HG02840 (cell line): ENCODE measurements around the gene ANKRD13D.

Source experiments
- ATAC-seq: cut with Tn5 transposase; IDR thresholded peaks from one replicate; pipeline ENCODE4 v1.9.1; 2021; ENCODE audit warnings: mild to moderate bottlenecking, moderate library complexity, moderate number of reproducible peaks; ENCODE audit not compliant: unreplicated experiment, low FRiP score

The ANKRD13D gene

DNA sequence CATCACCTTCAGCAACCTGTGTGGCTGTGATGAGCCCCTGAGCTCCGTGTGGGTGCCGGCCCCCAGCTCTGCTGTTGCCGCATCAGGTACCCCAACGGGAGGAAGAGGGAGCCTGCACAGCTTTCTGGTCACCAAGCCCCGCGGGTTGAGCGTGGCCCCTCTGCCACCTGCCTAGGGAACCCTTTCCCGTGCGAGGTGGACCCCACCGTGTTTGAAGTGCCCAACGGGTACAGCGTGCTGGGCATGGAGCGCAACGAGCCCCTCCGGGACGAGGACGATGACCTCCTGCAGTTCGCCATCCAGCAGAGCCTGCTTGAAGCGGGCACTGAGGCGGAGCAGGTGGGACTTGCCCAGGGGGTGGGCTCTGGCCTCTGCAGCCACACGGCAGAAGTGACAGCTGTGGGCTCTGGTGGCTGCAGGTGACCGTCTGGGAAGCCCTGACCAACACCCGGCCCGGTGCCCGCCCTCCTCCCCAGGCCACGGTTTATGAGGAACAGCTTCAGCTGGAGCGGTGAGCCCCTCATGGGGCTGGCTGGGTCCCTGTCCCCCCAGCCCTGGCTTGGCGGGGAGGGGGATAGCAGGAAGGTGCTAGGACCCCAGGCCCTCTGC, 12.3 kb downstream of the ANKRD13D start:
- no peak for ATAC-seq

DNA sequence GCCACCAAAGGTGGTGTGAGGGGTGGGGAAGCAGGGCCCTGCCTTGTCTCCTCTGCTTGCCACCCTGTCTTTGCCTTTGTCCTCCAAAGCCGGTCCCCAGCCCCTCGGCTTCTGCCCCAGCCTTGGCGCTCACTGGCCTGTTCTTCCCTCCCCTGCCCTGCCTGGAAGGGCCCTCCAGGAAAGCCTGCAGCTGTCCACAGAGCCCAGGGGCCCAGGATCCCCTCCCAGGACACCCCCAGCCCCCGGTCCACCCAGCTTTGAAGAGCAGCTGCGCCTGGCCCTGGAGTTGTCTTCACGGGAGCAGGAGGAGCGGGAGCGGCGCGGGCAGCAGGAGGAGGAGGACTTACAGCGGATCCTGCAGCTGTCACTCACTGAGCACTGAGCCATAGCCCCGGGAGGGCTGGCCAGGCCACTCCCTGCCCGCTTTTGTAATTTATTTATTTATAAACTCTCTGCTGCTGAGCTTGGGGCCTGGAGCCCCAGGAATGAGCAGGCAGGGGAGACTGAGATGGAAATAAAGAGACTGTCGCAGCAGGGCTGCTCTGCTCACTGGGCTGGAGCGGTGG, 12.9 kb downstream of the ANKRD13D start:
- no peak for ATAC-seq

DNA sequence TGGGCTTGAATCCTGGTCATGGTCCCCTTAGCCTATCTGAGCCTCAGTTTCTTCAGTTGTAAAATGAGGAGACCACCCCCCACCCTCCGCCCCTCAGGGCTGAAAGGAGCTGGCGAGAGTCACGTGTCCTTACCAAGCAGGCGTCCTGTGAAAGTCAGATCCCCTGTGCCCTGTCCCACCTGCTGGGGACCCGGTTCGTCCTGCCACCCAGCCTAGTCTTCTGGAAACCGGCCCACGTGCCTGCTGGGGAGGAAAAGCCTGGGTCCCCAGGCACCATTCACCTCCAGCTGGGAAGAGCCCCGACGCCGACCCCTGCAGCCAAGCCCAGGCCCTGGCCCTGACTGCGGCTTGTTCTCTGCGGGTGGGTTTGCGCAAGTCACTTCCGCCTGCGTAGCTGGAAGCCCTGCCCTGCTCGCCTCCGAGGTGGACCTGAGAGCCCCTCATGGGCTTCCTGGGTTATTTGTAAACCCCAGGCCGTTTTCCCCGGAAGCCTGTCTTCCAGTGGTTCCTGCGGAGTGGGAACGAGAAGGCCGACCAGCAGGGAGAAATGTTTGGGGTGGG, 13.5 kb downstream of the ANKRD13D start:
- ATAC-seq, result no peak

DNA sequence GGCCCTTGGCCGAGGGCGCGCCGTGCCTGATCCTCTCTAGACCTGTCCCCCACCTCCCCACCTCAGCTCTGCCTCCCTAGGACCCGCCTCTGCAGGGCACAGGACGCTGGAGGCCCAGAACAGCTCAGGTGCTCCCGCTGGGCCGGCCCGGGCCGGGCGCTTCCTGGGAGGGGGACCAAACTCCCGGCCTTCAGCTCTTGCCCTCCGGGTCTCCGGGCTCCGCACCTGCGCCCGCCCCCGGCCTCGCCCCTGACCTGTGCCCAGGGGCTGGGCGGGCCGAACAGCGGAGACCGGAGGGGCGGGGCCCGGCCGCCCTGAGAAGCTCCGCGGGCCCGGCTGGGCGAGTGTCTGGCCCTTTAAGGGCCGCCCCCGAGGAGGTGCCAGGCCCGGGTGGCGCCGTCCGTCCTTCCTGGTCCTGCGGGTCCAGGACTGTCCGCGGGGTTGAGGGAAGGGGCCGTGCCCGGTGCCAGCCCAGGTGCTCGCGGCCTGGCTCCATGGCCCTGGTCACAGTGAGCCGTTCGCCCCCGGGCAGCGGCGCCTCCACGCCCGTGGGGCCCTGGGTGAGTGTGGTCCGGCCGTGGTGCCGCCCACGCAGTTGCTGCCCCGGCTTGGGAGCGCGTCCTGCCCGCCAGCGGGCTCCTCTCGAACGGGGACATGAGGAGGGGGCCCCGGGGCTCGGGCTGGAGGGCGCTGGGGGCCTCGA, 14.2 kb downstream of the ANKRD13D start, which contains the start of gene SSH3:
TSS of gene SSH3 (plus strand) at position 399 of the 703 bp plus-strand sequence. CDS start at position 495, 96 bp downstream.
- no peak for ATAC-seq

DNA sequence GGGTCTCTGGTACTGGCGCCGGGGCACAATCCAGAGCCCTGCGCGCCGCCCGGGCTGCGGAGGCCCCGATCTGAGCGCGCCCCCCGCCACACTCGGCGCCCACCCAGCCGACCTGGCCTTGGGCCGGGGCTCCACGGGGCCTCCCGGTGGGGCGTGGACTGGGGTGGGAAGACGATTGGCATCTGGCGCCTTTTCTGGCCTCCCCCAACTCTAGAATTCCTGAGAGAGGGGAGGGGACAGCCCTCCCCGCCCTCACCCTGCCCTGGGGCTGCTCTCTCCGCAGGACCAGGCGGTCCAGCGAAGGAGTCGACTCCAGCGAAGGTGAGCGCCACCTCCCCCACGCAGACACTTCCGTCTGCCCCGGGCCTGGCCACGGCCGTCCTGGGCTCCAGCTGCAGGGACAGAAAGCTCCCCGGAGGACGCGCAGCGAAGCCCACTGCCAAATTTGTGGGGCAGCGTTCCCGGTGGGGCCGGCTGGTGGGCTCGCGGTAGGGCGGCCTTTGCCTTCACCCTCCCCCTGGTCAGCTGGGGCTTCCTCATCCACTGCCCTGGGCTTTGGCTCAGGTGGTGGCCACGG, 14.8 kb downstream of the ANKRD13D start:
- no peak for ATAC-seq

DNA sequence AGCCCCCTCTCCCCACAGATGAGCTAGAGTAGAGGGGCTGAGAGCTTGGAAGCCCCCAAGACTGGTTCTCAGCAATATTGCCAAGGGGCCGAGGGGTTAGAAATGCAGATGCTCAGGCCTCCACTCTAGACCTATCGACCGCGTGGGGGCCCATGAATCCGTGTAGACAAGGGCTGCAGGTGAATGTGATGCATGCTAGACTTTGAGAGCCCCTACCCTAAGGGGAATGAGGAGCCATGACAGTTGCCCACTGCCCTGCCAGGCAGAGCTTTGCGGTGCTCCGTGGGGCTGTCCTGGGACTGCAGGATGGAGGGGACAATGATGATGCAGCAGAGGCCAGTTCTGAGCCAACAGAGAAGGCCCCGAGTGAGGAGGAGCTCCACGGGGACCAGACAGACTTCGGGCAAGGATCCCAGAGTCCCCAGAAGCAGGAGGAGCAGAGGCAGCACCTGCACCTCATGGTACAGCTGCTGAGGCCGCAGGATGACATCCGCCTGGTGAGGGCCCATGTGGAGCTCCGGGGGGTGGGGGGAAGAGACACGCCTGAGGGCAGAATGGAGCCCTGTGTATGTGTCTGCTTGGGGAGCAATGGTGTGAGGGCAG, 15.5 kb downstream of the ANKRD13D start:
- no peak for ATAC-seq

DNA sequence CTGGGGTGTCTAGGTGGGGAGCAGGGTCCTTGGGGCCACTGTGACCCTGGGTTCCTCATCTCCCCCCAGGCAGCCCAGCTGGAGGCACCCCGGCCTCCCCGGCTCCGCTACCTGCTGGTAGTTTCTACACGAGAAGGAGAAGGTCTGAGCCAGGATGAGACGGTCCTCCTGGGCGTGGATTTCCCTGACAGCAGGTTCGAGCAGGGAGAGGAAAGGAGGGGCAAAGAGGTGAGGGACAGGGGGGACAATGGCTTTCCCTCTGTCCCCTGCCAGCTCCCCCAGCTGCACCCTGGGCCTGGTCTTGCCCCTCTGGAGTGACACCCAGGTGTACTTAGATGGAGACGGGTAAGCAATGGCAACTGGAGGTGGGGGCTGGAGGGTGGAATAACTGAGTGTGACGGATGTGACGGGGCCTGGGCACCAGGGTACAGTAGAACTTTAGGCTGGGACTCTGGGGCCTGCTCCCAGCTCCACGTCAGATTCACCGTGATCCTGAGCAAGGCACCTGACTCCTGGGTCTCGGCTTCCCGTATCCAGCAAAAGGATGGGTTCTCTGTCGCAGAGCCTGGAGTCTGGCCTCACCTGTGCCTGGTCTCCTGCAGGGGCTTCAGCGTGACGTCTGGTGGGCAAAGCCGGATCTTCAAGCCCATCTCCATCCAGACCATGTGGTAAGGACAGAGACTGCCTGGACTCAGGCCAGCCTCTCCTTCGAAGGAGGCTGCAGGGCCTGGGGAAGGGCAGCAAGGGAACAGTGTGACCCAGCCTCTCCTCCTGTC, 17.9 kb downstream of the ANKRD13D start:
- ATAC-seq, result no peak

DNA sequence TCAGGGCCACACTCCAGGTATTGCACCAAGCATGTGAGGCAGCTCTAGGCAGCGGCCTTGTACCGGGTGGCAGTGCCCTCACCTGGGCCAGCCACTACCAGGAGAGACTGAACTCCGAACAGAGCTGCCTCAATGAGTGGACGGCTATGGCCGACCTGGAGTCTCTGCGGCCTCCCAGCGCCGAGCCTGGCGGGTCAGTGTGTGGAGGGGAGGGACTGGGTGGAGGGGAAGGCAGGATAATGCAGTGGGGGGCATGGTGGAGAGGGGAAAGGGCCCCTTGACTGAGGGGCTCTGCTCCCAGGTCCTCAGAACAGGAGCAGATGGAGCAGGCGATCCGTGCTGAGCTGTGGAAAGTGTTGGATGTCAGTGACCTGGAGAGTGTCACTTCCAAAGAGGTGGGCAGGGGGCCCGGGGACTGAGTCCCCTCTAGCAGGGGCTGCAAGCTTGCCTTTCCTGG, 18.5 kb downstream of the ANKRD13D start:
- ATAC-seq, result no peak

DNA sequence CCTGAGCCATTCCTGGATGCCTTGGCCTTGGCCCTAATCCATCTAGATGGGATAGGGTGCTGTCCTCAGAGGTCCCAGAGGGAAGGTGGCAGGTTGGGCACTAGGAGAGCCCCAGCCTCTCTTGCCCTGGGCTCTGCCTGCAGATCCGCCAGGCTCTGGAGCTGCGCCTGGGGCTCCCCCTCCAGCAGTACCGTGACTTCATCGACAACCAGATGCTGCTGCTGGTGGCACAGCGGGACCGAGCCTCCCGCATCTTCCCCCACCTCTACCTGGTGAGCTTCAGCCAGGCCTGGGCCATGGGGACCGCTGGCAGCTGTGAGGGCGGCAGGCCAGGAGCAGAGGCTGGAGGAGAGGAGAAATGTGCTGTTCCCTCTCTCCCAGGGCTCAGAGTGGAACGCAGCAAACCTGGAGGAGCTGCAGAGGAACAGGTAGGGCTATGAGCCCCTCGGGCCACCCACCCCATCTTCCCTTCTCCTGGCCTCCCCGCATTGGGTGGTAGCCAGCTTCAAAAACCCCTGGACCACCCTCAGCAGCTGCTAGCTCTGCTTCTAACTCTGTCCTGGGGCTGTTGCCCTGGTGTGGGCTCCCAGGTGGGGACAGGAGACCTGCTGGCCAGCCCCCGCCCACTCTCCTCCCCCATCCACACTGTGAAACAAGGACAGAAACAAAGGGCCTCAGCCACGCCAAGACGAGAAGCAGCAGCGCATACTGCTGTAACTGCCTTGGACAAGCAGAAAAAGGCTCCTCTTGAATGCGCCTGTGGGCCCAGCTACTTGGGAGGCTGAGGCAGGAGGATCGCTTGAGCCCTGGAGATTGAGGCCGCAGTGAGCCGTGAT, 19.1 kb downstream of the ANKRD13D start:
- ATAC-seq, result no peak

DNA sequence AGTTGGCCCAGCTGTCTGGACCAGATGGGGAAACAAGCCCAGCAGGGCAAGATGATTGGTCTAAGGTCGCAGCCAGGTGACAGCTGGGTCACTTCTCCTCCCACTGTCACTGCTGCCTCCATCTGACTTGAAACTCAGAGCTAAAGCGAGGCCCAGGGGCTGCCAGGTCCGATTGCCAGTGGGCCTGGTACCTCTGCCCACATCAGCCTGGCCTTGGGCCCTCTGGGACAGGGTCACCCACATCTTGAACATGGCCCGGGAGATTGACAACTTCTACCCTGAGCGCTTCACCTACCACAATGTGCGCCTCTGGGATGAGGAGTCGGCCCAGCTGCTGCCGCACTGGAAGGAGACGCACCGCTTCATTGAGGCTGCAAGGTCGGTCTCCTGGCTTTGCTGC, 20.1 kb downstream of the ANKRD13D start:
- no peak for ATAC-seq

DNA sequence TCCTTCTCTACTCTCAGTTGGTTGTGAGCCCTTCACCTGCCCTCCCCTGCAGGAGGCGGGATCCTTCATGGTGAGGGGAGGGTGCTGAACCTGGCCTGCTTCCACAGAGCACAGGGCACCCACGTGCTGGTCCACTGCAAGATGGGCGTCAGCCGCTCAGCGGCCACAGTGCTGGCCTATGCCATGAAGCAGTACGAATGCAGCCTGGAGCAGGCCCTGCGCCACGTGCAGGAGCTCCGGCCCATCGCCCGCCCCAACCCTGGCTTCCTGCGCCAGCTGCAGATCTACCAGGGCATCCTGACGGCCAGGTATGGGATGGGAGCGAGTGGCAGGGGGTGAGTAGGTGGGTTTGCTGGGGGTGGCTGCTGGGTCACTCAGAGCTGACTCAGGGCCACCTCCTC, 20.6 kb downstream of the ANKRD13D start:
- no peak for ATAC-seq

DNA sequence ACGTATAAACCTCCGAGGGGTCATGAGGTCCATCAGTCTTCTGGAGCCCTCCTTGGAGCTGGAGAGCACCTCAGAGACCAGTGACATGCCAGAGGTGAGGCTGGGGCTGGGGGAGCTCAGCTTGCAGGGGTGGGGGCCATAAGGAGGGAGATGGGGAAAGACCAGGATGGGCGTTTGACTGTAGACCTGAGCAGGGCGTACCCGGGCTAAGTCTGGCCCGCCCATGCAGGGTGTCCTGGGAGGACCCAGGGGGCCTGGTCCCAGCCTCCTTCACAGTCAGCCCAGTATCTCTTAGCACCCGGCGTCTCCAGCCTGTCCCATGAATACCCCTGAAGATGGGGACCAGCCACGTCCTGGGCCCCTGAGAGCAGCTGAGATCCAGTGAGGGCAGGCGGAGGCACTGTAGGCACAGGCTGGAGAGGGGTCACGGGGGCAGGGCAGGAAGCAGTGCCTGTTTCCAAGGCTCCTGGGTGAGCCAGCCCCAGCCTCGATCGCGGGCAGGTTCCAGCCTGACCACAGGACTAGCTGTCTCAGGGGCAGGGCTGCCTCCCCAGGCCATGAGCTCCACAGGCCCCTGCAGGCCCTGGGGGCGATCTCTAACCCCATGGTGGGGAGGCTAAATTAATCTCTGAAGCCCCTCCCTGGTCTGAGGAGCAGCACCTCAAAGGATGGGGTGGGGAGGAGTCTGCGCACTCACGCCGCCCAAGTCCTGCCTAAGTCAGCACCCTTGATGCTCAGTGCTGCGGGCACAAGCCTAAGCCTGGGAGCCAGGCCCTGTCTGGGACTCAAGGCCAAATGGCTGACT, 21.3 kb downstream of the ANKRD13D start:
- ATAC-seq, result no peak

DNA sequence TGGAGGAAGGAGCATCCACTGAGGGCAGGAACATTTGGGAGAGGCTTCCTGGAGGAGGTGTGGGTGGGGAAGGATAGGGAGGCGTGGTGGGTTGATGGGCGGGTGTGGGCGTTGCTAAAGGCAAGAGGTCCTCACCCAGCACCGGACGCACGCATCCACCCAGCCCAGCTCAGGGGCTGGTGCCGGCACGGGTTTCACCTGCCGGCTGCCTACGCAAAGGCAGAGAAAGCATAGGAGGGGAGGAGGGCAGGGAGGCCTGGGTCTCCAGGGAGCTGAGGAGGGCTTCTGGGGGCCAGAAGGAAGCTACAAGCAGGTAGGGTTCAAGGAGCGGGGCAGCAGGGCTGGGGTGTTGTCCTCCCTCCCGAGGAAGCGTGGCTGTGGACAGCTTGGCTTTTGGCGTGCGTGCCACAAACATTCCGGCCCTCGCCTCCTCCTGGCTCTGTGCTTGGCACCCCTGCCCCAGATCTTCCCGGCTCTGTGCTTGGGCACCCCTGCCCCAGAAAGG, 22.0 kb downstream of the ANKRD13D start:
- no peak for ATAC-seq

DNA sequence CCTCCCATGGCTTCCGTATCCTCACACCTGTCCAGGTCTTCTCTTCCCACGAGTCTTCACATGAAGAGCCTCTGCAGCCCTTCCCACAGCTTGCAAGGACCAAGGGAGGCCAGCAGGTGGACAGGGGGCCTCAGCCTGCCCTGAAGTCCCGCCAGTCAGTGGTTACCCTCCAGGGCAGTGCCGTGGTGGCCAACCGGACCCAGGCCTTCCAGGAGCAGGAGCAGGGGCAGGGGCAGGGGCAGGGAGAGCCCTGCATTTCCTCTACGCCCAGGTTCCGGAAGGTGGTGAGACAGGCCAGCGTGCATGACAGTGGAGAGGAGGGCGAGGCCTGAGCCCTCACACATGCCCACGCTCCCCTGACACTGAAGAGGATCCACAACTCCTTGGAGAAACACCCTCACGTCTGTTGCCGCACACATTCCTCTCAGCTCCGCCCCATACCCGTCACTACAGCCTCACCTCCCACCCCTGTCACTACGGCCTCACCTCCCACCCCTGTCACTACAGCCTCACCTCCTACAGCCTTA, 22.5 kb downstream of the ANKRD13D start:
- no peak for ATAC-seq

DNA sequence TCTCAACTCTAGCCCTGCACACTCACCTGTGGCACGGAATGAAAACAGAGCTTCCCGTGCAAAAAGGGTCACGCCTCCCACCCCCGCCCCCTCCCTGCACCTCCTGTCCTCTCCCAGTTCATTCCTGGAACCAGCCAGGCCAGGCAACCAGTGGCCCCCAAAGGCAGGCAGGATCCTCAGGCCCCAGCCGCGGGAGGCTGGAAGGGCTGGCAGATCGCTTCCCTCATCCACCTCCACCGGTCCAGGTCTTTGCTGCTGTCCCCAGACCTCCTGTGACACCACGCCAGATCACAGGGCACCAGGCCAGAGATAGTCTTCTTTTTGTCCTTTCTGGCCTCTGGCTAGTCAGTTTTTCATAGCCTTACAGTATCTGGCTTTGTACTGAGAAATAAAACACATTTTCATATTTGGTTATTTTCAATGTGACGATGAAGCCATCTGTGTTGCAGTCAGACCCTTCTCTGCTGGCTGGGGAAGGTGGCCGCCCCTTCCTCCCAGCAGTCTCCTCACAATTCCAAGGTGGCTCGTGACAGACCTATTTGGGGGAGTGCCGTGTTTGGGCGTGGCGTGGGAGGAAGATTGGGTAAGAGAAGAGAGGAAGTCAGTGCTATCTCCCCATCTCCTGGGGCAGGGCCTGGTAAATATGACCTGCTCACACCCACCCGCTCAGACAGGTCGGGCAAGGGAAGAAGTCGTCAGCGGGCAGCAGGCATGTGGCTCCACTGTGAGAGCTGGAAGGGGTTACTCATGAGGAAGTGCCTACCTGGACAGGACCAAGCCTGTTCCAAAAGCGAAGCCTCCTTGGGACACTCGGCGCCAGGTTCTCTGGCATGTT, 23.3 kb downstream of the ANKRD13D start:
- no peak for ATAC-seq

DNA sequence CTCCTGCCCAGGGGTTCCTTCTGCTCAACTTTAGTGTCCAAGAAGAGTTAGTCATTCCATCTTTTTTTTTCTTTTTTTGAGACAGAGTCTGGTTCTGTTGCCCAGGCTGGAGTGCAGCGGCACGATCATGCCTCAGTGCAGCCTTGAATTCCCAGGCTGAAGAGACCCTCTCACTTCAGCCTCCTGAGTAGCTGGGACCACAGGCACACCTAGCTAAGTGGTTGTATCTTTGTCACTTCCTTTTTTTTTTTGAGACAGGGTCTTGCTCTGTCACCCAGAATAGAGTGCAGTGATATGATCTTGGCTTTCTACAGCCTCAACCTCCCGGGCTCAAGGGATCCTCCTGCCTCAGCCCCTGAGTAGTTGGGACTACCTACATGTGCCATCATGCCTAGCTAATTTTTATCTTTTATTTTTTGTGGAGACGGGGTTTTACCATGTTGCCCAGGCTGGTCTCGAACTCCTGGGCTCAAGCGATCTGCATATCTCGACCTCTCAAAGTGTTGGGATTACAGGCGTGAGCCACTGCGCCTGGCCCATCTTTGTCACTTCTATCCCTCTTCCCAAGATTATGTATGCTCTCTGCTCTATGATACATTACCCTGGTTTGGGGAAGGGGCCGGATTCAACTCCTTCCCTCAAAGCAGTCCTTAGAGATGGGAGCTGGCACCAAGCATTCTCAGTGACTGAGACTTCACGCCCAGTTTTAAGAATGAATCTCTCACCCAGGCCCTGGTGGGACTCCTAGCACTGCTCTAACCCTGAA, 24.2 kb downstream of the ANKRD13D start:
- no peak for ATAC-seq
